Sigmoid colon (tissue), 7 donors: ENCODE measurements around the gene FBL. TPM values are rescaled to one million over a fixed set of nuclear protein-coding genes. Genes with fewer than 3 reads are reported as not detected.

Source experiments
- DNase-seq: peaks from one replicate; pipeline ENCODE4 v3.0.0-alpha.2; 2019
- H3K27ac ChIP-seq, 4 donors: fragments of 200-600 bp; sonication (generic); one replicate each; pipeline ENCODE4 v1.5.1; 2016 to 2019; ENCODE audit warnings: mild to moderate bottlenecking in 1 of 4
- H3K27me3 ChIP-seq, 3 donors: fragments of 200-600 bp; sonication (generic); one replicate each; pipeline ENCODE4 v1.5.1; 2019; ENCODE audit warnings: mild to moderate bottlenecking in 1 of 3
- H3K36me3 ChIP-seq, 4 donors: fragments of 200-600 bp; sonication (generic); one replicate each; pipeline ENCODE4 v1.5.1; 2016 to 2019
- H3K4me1 ChIP-seq, 4 donors: fragments of 200-600 bp; sonication (generic); one replicate each; pipeline ENCODE4 v1.5.1; 2017 to 2019
- H3K4me3 ChIP-seq, 4 donors: fragments of 200-600 bp; sonication (generic); one replicate each; pipeline ENCODE4 v1.5.1; 2017 to 2019; ENCODE audit warnings: mild to moderate bottlenecking in 2 of 4, moderate library complexity in 1 of 4
- H3K9me3 ChIP-seq, 4 donors: fragments of 200-600 bp in 3 of 4; sonication (generic) in 3 of 4; one replicate each; pipeline versions ENCODE4 v1.5.1 to v1.6.1; 2013 to 2019
- CTCF ChIP-seq, 4 experiments: fragments of 450-650 bp in 3 of 4; fragments of 200-600 bp in 1 of 4; IDR thresholded peaks; one replicate each; pipeline ENCODE4 v1.5.1; 2016 to 2019; ENCODE audit warnings: antibody characterized with exemption in 4 of 4, mild to moderate bottlenecking in 3 of 4, moderate library complexity in 2 of 4
- EP300 ChIP-seq, 4 donors: sonication (generic); formaldehyde crosslinking; IDR thresholded peaks; one replicate each; pipeline ENCODE4 v1.6.1; 2017; ENCODE audit warnings: antibody characterized with exemption in 4 of 4
- POLR2A ChIP-seq, 2 donors: fragments of 450-650 bp; IDR thresholded peaks; one replicate each; pipeline ENCODE4 v1.6.1; 2016; ENCODE audit warnings: antibody characterized with exemption in 2 of 2, mild to moderate bottlenecking in 2 of 2, moderate library complexity in 2 of 2
- POLR2AphosphoS5 ChIP-seq, 4 donors: sonication (generic); formaldehyde crosslinking; IDR thresholded peaks; one replicate each; pipeline ENCODE4 v1.6.1; 2017; ENCODE audit warnings: antibody characterized with exemption in 4 of 4
- WGBS, 2 donors: extraction: QIAGEN DNeasy Blood & Tissue Kit; methylation state at CpG; one replicate each; pipeline ENCODE4 v1.1.7; 2013; 5-methylcytosine and 5-hydroxymethylcytosine counted together
- intact Hi-C: fragments of 100-400 bp; cut with DNase I; formaldehyde crosslinking; loops from one replicate; pipeline ENCODE4 v1.15.1; 2023
- polyA plus RNA-seq, 3 donors: library from polyadenylated mRNA; stranded (reverse); fragments of 200-250 nt; gene quantifications; one replicate each; pipeline ENCODE4 v1.2.3, GENCODE V29; 2013
- total RNA-seq, 4 donors: library from RNA; depleted of rRNA; stranded (reverse); fragments of >200 nt; gene quantifications; one replicate each; pipeline ENCODE4 v1.1.0, GENCODE V29; 2016
- donor health status: healthy with polysubstance abuse.
- donor health status: Bipolar disorder and iron deficiency.
- donor health status: healthy.

The FBL gene
- total and polyA plus RNA-seq, 7 donors: 96.4 to 333 (median 121) TPM

DNA sequence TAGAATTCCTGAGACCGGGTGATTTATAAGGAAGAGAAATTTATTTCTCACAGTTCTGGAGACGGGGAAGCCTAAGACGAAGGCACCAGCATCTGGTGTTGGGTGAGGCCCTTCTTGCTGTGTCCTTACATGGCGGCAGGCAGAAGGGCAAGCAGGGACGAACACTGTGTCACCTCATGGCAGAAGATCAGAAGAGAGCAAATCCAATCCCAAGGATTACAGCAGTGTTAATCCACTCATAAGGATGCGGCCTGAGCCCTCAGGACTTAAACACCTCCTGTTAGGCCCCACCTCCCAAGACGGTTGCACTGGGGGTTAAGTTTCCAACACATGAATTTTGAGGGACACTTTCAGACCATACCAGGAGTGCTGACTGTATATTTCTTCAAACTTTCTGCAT, 6.7 kb upstream of the FBL start:
- no peak for TF ChIP-seq CTCF (IDR thresholded peaks at IDR 0.05)
- no peak for TF ChIP-seq EP300 (IDR thresholded peaks at IDR 0.05)
- no peak for TF ChIP-seq POLR2AphosphoS5 (IDR thresholded peaks at IDR 0.05)
- TF ChIP-seq POLR2A (IDR thresholded peaks at IDR 0.05): no peak
- no peaks in the 10 kb centered on the region for H3K9me3 ChIP-seq
- no peaks in the 10 kb centered on the region for H3K4me1 ChIP-seq
- intact Hi-C loops: no loop called here
- no peak overlapping the region for H3K27ac ChIP-seq
- H3K4me3 ChIP-seq: no peak overlapping the region
- H3K36me3 ChIP-seq: no peaks in the 10 kb centered on the region
- no peaks in the 10 kb centered on the region for H3K27me3 ChIP-seq
- WGBS, 2 donors: 95% methylated on average over 7 of the region's 7 CpGs
- no peak for DNase-seq

DNA sequence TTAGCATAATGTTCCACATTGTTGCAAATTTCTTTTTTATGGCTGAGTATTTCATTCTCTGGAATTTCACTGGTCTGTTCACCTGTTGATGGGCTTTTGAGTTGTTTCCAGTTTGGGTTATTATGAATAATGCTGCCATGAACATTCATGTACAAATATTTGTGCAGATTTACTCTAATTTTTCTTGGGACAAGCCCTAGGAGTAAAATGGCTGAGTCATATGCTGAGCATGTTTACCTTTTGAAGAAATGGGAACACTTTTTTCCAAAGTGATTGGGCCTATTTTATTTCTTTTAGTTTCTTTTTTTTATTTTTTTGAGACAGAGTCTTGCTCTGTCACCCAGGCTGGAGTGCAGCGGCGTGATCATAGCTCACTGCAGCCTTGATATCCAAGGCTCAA, 4.7 kb upstream of the FBL start:
- no peaks in the 10 kb centered on the region for H3K36me3 ChIP-seq
- intact Hi-C loops: no loop called here
- 67 to 97% methylated on average over 2 of the region's 2 CpGs for WGBS, 2 donors
- H3K4me1 ChIP-seq: peaks cover 0 to 13% (median 10%) of the 10 kb centered on the region in 4 donors
- no peaks in the 10 kb centered on the region for H3K27me3 ChIP-seq
- no peak overlapping the region for H3K27ac ChIP-seq
- H3K4me3 ChIP-seq: no peak overlapping the region
- TF ChIP-seq EP300 (IDR thresholded peaks at IDR 0.05): no peak
- TF ChIP-seq POLR2AphosphoS5 (IDR thresholded peaks at IDR 0.05): no peak
- TF ChIP-seq POLR2A (IDR thresholded peaks at IDR 0.05): no peak
- TF ChIP-seq CTCF (IDR thresholded peaks at IDR 0.05): no peak
- DNase-seq: no peak
- H3K9me3 ChIP-seq: no peaks in the 10 kb centered on the region

- DNase-seq: no peak
- Histone ChIP-seq H3K4me1 (peaks cover 0 to 36% (median 30%) of the 10 kb centered on the region in 4 donors), H3K9me3 (no peaks in the 10 kb centered on the region), H3K27me3 (no peaks in the 10 kb centered on the region), H3K36me3 (no peaks in the 10 kb centered on the region), H3K27ac (no peak overlapping the region), H3K4me3 (no peak overlapping the region)
- intact Hi-C loops: loop anchor here (5.0 kb wide), 1 partner anchor 149 kb away; the partner anchor contains the start of gene ZNF546
- WGBS, 2 donors: 94 to 97% methylated on average over 4 of the region's 4 CpGs
- TF ChIP-seq CTCF (IDR thresholded peaks at IDR 0.05): no peak
Observed at GRCh38 chr19:39848392-39848791, 2.2 kb upstream of the FBL start.

- H3K27ac ChIP-seq: peak overlapping the region in 2 of 4 donors; percentile 78 to 90
- no peak for TF ChIP-seq POLR2A (IDR thresholded peaks at IDR 0.05)
- no peak for TF ChIP-seq CTCF (IDR thresholded peaks at IDR 0.05)
- no peak for TF ChIP-seq POLR2AphosphoS5 (IDR thresholded peaks at IDR 0.05)
- TF ChIP-seq EP300 (IDR thresholded peaks at IDR 0.05): no peak
- WGBS, 2 donors: 88 to 92% methylated on average over 6 of the region's 6 CpGs
- H3K9me3 ChIP-seq: no peaks in the 10 kb centered on the region
- no peak for DNase-seq
- no peak overlapping the region for H3K4me3 ChIP-seq
- peaks cover 0 to 40% (median 31%) of the 10 kb centered on the region in 4 donors for H3K4me1 ChIP-seq
- H3K36me3 ChIP-seq: no peaks in the 10 kb centered on the region
- H3K27me3 ChIP-seq: no peaks in the 10 kb centered on the region
- intact Hi-C loops: loop anchor here (2.0 to 5.0 kb wide), 2 partner anchors 23 to 150 kb away; partner anchors contain the start of gene ZNF546
Observed at GRCh38 chr19:39847525-39847924, 1.3 kb upstream of the FBL start.
